ENCODE results near the gene MIER3. TPM values are rescaled to one million over a fixed set of nuclear protein-coding genes. Genes with fewer than 3 reads are reported as not detected.

Gene MIER3
- total and polyA plus RNA-seq, 9 of the 15 experiments (the other 6 are each of a cell fraction or from before 2014, with no cell fraction given) = 4.1 to 29.3 (median 13.0) TPM

GRCh38 chr5:56910210-56910965 is 41.5 kb downstream of the MIER3 start (continued):
- TF ChIP-seq ZNF695 (CRISPR knock-in tag; IDR thresholded peaks at IDR 0.05) (no peak), ZNF551 (CRISPR knock-in tag; IDR thresholded peaks at IDR 0.05) (no peak), ZNF75A (CRISPR knock-in tag; IDR thresholded peaks at IDR 0.05) (no peak), SFPQ (IDR thresholded peaks at IDR 0.05; ENCODE audit: low read depth, low read length) (no peak), CHD7 (IDR thresholded peaks at IDR 0.05; ENCODE audit: low read depth, low read length) (no peak), YBX1 (IDR thresholded peaks at IDR 0.05) (no peak), CBX5 (IDR thresholded peaks at IDR 0.05; ENCODE audit: borderline replicate concordance, low read depth) (no peak), SNIP1 (IDR thresholded peaks at IDR 0.05; ENCODE audit: low read depth) (no peak), XRCC4 (IDR thresholded peaks at IDR 0.05; ENCODE audit: extremely low read depth, insufficient read depth, insufficient read length) (no peak), ZNF146 (CRISPR knock-in tag; IDR thresholded peaks at IDR 0.05; ENCODE audit: unreplicated experiment) (peak; percentile 10)
- TF ChIP-seq, protein P1, sequence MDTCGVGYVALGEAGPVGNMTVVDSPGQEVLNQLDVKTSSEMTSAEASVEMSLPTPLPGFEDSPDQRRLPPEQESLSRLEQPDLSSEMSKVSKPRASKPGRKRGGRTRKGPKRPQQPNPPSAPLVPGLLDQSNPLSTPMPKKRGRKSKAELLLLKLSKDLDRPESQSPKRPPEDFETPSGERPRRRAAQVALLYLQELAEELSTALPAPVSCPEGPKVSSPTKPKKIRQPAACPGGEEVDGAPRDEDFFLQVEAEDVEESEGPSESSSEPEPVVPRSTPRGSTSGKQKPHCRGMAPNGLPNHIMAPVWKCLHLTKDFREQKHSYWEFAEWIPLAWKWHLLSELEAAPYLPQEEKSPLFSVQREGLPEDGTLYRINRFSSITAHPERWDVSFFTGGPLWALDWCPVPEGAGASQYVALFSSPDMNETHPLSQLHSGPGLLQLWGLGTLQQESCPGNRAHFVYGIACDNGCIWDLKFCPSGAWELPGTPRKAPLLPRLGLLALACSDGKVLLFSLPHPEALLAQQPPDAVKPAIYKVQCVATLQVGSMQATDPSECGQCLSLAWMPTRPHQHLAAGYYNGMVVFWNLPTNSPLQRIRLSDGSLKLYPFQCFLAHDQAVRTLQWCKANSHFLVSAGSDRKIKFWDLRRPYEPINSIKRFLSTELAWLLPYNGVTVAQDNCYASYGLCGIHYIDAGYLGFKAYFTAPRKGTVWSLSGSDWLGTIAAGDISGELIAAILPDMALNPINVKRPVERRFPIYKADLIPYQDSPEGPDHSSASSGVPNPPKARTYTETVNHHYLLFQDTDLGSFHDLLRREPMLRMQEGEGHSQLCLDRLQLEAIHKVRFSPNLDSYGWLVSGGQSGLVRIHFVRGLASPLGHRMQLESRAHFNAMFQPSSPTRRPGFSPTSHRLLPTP (IDR thresholded peaks at IDR 0.05; ENCODE audit: borderline replicate concordance, extremely low read depth, insufficient read length) = no peak
